ENCODE data around the gene TBC1D5. TPM values are rescaled to one million over a fixed set of nuclear protein-coding genes. Genes with fewer than 3 reads are reported as not detected.

Gene TBC1D5
- total and polyA plus RNA-seq, 2 of the 8 experiments (the other 6 are each of a cell fraction or from before 2014, with no cell fraction given) = 11.0 to 22.9 TPM

DNA sequence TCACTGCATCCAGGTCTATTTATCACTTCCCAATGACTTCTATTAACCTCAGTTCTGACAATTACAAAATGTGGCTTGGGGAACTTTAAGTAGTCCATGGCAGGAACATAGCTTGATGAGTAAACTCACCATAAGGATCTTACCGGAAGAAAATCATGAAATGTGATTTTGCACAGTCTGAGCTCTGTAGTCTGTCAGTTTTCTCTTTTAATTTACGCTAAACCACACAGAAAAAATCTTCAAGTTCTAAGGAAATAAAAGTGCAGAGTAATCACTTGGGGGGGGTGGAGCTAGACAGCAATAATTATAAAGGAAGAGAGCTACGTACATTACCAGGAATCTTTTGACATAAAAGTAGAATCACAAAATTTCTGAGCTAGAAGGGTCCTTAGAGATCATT is 9.2 kb downstream of the TBC1D5 start:
- DNase-seq (ENCODE audit: low read depth in 1 of 2, low spot score in 2 of 2) (no peak), FAIRE-seq (no peak)
- Histone ChIP-seq H2BK120ac (replicated peaks; ENCODE audit: low read depth, low read length) (no peak overlapping the region), H4K91ac (replicated peaks; ENCODE audit: insufficient read length, low read length) (no peak overlapping the region), H3K4me1 (replicated peaks in 1 of 4; ENCODE audit: control insufficient read depth in 3 of 4, insufficient read depth in 4 of 4, low read length in 3 of 4) (no peaks in the 10 kb centered on the region), H2BK15ac (ENCODE audit: low read length) (no peak overlapping the region), H4K5ac (ENCODE audit: insufficient read length, low read depth, low read length) (no peak overlapping the region), H3K9me3 (ENCODE audit: insufficient read depth in 2 of 2, low read depth in 1 of 2, low read length in 1 of 2) (no peaks in the 10 kb centered on the region), H3K23ac (ENCODE audit: insufficient read length) (no peak overlapping the region), H2AK5ac (ENCODE audit: low read depth, low read length) (no peak overlapping the region), H3K36me3 (ENCODE audit: control insufficient read depth in 2 of 4, insufficient read depth in 4 of 4, low read length in 3 of 4) (no peaks in the 10 kb centered on the region), H3K4ac (replicated peaks; ENCODE audit: insufficient read length, low read depth, low read length) (no peak overlapping the region), H3K4me3 (ENCODE audit: extremely low read depth in 1 of 4, insufficient read depth in 2 of 4, low read depth in 3 of 4, low read length in 4 of 4) (no peak overlapping the region), H2AFZ (ENCODE audit: low read length) (no peak overlapping the region), H3K56ac (replicated peaks; ENCODE audit: insufficient read length, low read depth, low read length) (no peak overlapping the region), H3K4me2 (ENCODE audit: insufficient read depth in 1 of 2, low read depth in 2 of 2, low read length in 2 of 2) (no peak overlapping the region), H3K14ac (ENCODE audit: insufficient read length) (no peak overlapping the region), H3K27ac (ENCODE audit: low read depth, low read length) (no peak overlapping the region), H2BK12ac (ENCODE audit: low read depth, low read length) (no peak overlapping the region), H3K79me2 (ENCODE audit: control insufficient read depth in 1 of 2, insufficient read depth in 2 of 2, low read length in 2 of 2) (peaks cover 0 to 20% of the 10 kb centered on the region in 2 experiments; a peak in 2 of 4 replicates), H2BK20ac (ENCODE audit: low read length) (no peak overlapping the region), H3K27me3 (replicated peaks in 1 of 4; ENCODE audit: control insufficient read depth in 3 of 4, extremely low read depth in 1 of 4, insufficient read depth in 3 of 4, low read length in 3 of 4) (no peaks in the 10 kb centered on the region), H3K23me2 (ENCODE audit: low read depth, low read length) (no peaks in the 10 kb centered on the region), H3K9ac (replicated peaks in 1 of 4; ENCODE audit: extremely low read depth in 1 of 4, low read depth in 3 of 4, low read length in 3 of 4) (no peak overlapping the region), H4K8ac (ENCODE audit: extremely low read depth, insufficient read depth, low read length) (no peak overlapping the region), H2BK5ac (ENCODE audit: low read depth, low read length) (no peak overlapping the region), H4K20me1 (replicated peaks in 1 of 2; ENCODE audit: control insufficient read depth in 1 of 2, insufficient read depth in 2 of 2, low read length in 2 of 2) (no peaks in the 10 kb centered on the region), H3K18ac (ENCODE audit: extremely low read depth, low read length) (no peak overlapping the region), H3K79me1 (ENCODE audit: low read depth, low read length) (no peaks in the 10 kb centered on the region; the same call in 1 of the 2 replicates)
- WGBS, 2 experiments (ENCODE audit: extremely low coverage in 1 of 2, insufficient coverage in 1 of 2, insufficient read length in 1 of 2, insufficient replicate concordance in 2 of 2, low coverage in 1 of 2, low lambda C conversion rate in 2 of 2, missing lambda C conversion rate in 1 of 2) = 84% methylated on average over 3 of the region's 3 CpGs; no CpG with 5 or more reads in 1 of the 2 experiments
- ChIA-PET CTCF (ENCODE audit: partially characterized antibody) (interaction anchor here (1.2 kb wide), 1 partner anchor 45 kb away, joined by 3 read pairs; no protein-coding TSS in a partner anchor), POLR2A (ENCODE audit: partially characterized antibody) (no interaction called here)
- no peak for TF ChIP-seq NRF1 (IDR thresholded peaks at IDR 0.05; ENCODE audit: low read depth, low read length)
- no peak for TF ChIP-seq KDM1A (IDR thresholded peaks at IDR 0.05; ENCODE audit: borderline replicate concordance, low read length)
